Hindlimb muscle (tissue), 1 donor: ENCODE measurements around the gene MRAP. TPM values are rescaled to one million over a fixed set of nuclear protein-coding genes. Genes with fewer than 3 reads are reported as not detected.

Experiments
- DNase-seq: peaks from one replicate; pipeline ENCODE4 v3.0.0-alpha.2; 2013
- polyA plus RNA-seq: library from polyadenylated mRNA; unstranded; fragments of 120-200 nt; gene quantifications from one replicate; pipeline ENCODE4 v1.2.1, GENCODE V29; 2013; ENCODE audit not compliant: insufficient read length

The MRAP gene
- polyA plus RNA-seq, 1 donor = 2.6 TPM

DNA sequence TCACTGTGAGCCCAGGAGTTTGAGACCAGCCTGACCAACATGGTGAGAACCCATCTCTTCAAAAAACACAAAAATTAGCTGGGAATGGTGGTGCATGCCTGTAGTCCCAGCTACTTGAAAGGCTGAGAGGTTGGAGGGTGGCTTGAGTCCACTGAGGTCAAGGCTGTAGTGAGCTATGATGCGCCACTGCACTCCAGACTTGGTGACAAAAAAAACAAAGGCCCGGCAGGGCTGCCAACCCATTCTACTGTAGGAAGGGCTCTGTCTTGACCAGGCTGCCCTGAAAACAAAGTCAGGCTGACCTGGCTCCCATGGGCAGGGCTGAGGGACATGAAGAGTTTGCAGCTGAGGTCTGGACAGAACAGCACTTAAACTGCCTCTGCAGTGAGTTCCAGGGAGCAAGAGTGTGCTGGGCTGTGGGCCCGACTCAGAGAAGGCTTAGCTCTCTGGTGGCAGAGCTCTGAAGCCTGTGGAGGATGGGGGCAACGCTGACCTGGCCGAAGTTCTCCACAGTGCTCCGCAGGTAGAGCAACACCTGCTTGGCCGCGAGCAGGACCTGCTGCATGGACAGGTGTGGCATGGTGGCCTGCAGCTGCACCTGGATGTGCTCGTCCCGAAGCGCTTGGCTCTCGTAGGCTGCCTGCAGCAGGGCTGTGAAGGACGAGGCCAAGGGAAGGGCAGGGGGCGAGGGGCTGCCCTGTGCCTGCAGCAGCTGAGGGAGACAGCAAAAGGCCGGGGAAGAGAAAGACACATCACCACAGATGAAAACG is 51.7 kb downstream of the MRAP start:
- no peak for DNase-seq

DNA sequence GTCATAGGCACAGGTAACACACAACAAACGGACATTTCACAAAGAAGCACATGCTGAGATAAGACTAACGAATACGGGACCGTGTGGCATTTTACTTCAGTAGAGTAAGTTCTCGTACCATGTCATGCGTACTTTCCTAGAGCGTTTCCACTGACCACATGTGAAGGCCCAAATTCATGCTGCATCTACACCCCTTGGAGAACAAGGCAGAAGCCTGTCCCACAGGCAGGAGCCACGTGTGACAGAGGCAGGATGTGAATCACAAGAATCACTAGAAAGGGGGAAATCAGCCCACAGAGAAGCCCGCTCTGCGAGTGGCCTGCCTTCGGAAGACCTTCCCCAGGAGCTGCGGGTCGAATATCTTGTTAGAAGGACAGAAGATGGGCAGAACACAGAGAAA is 52.3 kb downstream of the MRAP start:
- DNase-seq = no peak

DNA sequence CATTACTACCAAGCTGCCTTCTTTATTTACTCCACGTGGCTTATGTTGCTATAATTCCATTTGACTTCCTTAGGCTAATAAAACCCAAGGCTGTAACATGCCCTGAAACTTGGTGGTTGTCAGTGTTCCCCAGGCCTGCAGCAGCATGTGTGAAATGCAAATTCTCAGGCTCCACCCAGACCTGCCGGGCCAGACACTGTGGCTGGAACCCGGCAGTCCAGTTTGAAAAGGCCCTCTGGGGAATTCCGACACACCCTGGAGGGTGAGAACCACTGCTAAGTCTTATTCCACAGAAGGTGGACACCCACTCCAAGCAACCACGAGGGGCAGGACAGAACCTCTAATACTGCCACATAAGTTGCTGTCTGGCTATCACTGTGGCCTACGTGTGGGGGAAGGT is 52.8 kb downstream of the MRAP start:
- DNase-seq = no peak

DNA sequence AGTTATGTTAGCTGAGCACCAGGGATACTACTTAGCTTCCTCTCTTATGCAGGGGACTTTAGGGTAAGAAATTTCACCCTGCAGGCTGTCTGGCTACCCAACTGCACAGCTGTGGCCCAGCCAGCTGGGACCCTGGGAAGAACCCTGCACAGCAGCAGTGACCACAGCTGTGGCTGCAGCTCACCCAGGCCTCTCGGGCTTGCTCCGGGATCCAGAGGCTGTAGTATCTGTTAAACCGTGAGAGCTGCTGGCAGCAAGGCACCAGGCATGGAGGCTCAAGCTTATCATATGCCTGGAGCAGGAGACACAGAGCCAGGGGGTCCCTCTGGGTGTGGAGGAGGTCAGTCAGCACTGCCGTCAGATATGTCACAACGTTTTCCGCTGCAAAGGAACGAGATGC is 53.9 kb downstream of the MRAP start:
- DNase-seq = no peak

DNA sequence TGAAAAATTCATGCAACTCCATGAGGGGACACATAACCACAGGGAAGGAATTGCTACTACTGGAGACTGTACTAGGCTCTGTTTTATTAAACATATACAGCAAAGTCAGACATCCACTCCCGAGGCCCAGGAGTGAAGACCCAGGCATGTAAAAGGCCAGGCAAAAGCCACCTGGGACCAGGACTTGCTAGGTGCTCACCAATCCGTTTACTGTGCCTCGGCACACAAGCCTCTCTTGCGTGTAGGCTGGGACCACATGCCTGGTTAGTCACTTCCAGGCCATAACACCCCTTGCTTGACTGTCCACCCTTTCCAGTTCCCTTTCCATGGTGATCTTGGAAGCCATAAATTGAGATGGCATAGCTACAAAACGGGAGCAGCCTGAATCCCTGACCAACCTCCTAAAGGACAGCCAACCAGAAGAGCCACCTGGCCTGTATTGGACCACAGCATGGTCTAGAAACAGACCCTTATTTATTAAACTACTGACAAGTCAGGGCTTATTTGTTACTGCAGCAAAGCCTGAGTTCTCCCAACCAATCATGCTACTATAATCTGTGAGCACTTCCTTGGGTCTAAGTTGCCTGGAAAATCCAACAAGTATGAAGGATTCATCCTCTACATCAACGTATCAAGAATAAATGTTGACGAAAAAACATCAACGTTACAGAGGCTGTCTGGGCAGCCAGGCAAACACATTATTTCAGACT is 54.5 kb downstream of the MRAP start:
- no peak for DNase-seq

DNA sequence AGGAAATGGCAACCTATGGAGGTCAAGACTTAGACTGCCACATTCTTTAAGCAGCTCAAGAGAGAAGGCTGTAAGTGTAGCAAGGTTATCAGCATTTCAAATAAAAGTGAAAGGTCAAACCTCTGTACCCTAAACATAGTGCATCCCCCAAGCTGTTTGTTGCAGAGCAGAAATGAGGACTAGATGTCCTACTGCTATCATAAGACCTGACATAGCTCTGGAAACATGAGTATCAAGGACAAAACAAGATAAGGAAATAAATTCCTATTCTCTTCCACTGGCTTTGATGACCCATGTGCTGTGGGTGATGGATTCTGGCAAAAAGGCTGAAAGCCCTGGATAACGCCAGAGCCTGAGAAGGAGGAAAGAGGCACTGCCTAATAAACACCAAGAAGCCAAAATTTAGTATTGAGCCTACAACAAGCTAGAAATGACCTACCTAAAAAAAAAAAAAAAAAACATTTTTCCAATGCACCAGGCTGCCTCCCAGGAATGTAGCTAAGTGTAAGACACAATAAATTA is 58.3 kb downstream of the MRAP start:
- DNase-seq = no peak

DNA sequence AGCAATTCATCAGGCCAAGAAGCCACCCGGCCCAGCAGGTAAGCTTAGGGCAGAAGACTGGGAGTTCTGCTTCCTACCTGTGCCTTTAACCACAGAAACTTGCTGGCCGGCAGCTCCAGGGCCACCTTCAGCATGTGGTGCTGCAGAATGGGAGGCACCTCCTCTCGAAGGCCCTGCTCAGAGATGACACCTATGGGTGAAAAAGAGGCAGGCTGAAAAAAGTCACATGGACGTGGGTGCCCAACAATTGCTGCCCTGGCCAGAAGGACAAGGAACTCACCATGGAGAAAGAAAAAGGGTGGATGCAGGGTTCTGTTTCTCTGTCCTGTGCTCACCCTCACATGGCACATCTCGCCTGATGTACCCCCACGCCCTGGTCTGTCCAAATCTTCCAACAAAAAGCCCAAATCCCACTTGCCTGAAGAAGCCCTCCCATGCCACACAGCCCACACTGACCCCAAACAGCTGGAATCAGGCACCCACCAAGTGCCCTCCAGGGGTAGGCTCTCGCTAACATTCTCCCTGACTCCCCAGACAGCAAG is 61.1 kb downstream of the MRAP start:
- DNase-seq = no peak

DNA sequence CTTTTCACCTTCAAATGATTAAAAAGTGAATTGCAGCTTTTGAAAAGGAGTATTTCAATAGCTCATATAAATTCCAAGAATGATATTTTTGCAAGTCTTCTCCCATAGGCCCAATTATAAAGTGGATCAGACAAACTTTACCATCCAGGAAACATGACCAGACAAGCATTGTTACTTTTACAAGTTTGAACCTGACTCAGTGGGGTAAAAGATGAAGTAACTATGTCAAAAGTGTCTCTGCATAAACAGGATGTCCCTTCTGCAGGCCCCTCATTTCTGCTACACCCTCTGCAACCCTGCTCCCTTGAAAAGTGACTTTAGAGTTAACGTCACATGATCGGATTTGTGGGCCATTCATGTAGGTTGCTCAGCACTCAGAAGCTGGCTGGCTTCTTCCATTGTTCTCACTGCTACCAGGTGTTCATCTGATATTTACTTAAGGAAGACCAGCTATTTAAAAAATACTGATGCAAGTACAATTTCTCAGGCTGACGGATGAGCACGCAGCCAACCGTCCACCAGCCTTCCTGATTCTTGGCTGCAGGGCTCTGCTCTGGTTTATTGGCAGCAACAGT is 61.8 kb downstream of the MRAP start:
- no peak for DNase-seq

Other genes starting within 250 kb of the MRAP start
- 8.8 TPM for gene MIS18A, start 19.8 kb upstream of the MRAP start, polyA plus RNA-seq
- 13.8 TPM for gene URB1, start 94.2 kb downstream of the MRAP start, polyA plus RNA-seq
- gene EVA1C, start 113.9 kb downstream of the MRAP start, polyA plus RNA-seq = 2.1 TPM